Parathyroid adenoma (tissue), 2 donors: ENCODE measurements around the gene KPTN.

Source experiments
- H2AFZ ChIP-seq: fragments of 300-600 bp; sonication (generic); one replicate; pipeline ENCODE4 v1.7.0; 2017; ENCODE audit warnings: antibody characterized with exemption, mild to moderate bottlenecking
- H3K27ac ChIP-seq: fragments of 300-600 bp; sonication (generic); one replicate; pipeline ENCODE4 v1.7.0; 2017
- H3K27me3 ChIP-seq: fragments of 300-600 bp; sonication (generic); one replicate; pipeline ENCODE4 v1.7.0; 2017; ENCODE audit warnings: low read length; ENCODE audit not compliant: control insufficient read depth, insufficient read depth
- H3K36me3 ChIP-seq: fragments of 300-600 bp; sonication (generic); one replicate; pipeline ENCODE4 v1.7.0; 2017; ENCODE audit warnings: low read length; ENCODE audit not compliant: control insufficient read depth, insufficient read depth
- H3K4me1 ChIP-seq: fragments of 300-600 bp; sonication (generic); one replicate; pipeline ENCODE4 v1.7.0; 2017; ENCODE audit warnings: control low read depth
- H3K4me2 ChIP-seq: fragments of 300-600 bp; sonication (generic); one replicate; pipeline ENCODE4 v1.7.0; 2017; ENCODE audit warnings: low read length
- H3K4me3 ChIP-seq: fragments of 300-600 bp; sonication (generic); one replicate; pipeline ENCODE4 v1.7.0; 2017; ENCODE audit warnings: low read depth, low read length
- H3K79me2 ChIP-seq: fragments of 300-600 bp; sonication (generic); one replicate; pipeline ENCODE4 v1.7.0; 2017; ENCODE audit warnings: control low read depth
- H3K9ac ChIP-seq: fragments of 300-600 bp; sonication (generic); one replicate; pipeline ENCODE4 v1.7.0; 2017; ENCODE audit warnings: mild to moderate bottlenecking
- H3K9me3 ChIP-seq: fragments of 300-600 bp; sonication (generic); one replicate; pipeline ENCODE4 v1.7.0; 2017; ENCODE audit warnings: low read length; ENCODE audit not compliant: control insufficient read depth
- CTCF ChIP-seq: fragments of 300-600 bp; sonication (generic); IDR thresholded peaks from one replicate; pipeline ENCODE4 v1.7.0; 2017; ENCODE audit warnings: antibody characterized with exemption, mild to moderate bottlenecking
- donor health status: primary hyperparathyroidism.

Gene KPTN

GRCh38 chr19:47483800-47484690 lies at the start of gene KPTN:
KPTN (minus strand) TSS chr19:47484219; CDS start chr19:47484160, 59 bp downstream.
- Histone ChIP-seq H3K36me3 (no peaks in the 10 kb centered on the region), H3K27ac (peak within 1 kb of the TSS; percentile 87), H3K79me2 (no peaks in the 10 kb centered on the region), H2AFZ (peak within 1 kb of the TSS; percentile 80), H3K4me1 (peaks cover 3% of the 10 kb centered on the region), H3K4me3 (peak within 1 kb of the TSS; percentile 89), H3K9ac (peak within 1 kb of the TSS; percentile 1), H3K4me2 (peak within 1 kb of the TSS; percentile 88), H3K9me3 (no peaks in the 10 kb centered on the region), H3K27me3 (no peaks in the 10 kb centered on the region)
- peak; percentile 93 for TF ChIP-seq CTCF

- H2AFZ ChIP-seq = peak overlapping the region; percentile 28
- H3K27ac ChIP-seq = no peak overlapping the region
- no peaks in the 10 kb centered on the region for H3K4me1 ChIP-seq
- no peaks in the 10 kb centered on the region for H3K79me2 ChIP-seq
- H3K9me3 ChIP-seq = no peaks in the 10 kb centered on the region
- no peaks in the 10 kb centered on the region for H3K27me3 ChIP-seq
- TF ChIP-seq CTCF = no peak
- no peak overlapping the region for H3K9ac ChIP-seq
- H3K36me3 ChIP-seq = no peaks in the 10 kb centered on the region
- no peak overlapping the region for H3K4me3 ChIP-seq
- no peak overlapping the region for H3K4me2 ChIP-seq
Measured at GRCh38 chr19:47531640-47532387, 47.8 kb upstream of the KPTN start.

- H3K9me3 ChIP-seq = no peaks in the 10 kb centered on the region
- H3K27ac ChIP-seq = no peak overlapping the region
- no peak overlapping the region for H2AFZ ChIP-seq
- H3K4me1 ChIP-seq = no peaks in the 10 kb centered on the region
- TF ChIP-seq CTCF = no peak
- no peaks in the 10 kb centered on the region for H3K79me2 ChIP-seq
- no peak overlapping the region for H3K4me2 ChIP-seq
- no peak overlapping the region for H3K4me3 ChIP-seq
- no peaks in the 10 kb centered on the region for H3K36me3 ChIP-seq
- no peak overlapping the region for H3K9ac ChIP-seq
- no peaks in the 10 kb centered on the region for H3K27me3 ChIP-seq
Measured at GRCh38 chr19:47529018-47529742, 45.2 kb upstream of the KPTN start.

- Histone ChIP-seq H3K9me3 (no peaks in the 10 kb centered on the region), H3K9ac (no peak overlapping the region), H3K4me2 (no peak overlapping the region), H3K79me2 (no peaks in the 10 kb centered on the region), H3K4me1 (peaks cover 7% of the 10 kb centered on the region), H3K27ac (no peak overlapping the region), H2AFZ (no peak overlapping the region), H3K4me3 (no peak overlapping the region), H3K36me3 (no peaks in the 10 kb centered on the region), H3K27me3 (no peaks in the 10 kb centered on the region)
- TF ChIP-seq CTCF = no peak
Measured at GRCh38 chr19:47526798-47527197, 42.8 kb upstream of the KPTN start.
